T-cell (primary cell): ENCODE results near the gene DHCR24. TPM values are rescaled to one million over a fixed set of nuclear protein-coding genes. Genes with fewer than 3 reads are reported as not detected.

Experiments used
- ATAC-seq, 4 experiments: fragments of 200-7000 bp in 3 of 4; fragments of 150-1000 bp in 1 of 4; cut with Tn5 transposase; replicated peaks in 1 of 4; 1 replicate in 3 of 4; 2 replicates in 1 of 4; pipeline ENCODE4 v1.10.0; 2021; ENCODE audit warnings: moderate library complexity in 3 of 4, mild to moderate bottlenecking in 2 of 4, moderate number of reproducible peaks in 1 of 4
- CTCF ChIA-PET, 2 donors: fragments of 300-600 bp; sonication (Branson Sonifier 250); formaldehyde crosslinking; loops; one replicate each; lab custom pipeline; 2022; ENCODE audit warnings: antibody characterized with exemption in 2 of 2; lab: Charles Lee
- POLR2A ChIA-PET, 2 donors: fragments of 300-600 bp; sonication (Branson Sonifier 250); formaldehyde crosslinking; loops; one replicate each; lab custom pipeline; 2022; ENCODE audit warnings: antibody characterized with exemption in 2 of 2; lab: Charles Lee
- DNase-seq, 35 experiments: peaks; one replicate each; pipeline versions ENCODE4 v3.0.0 to v3.0.0-alpha.2; 2013 to 2023
- H3K27ac ChIP-seq: one replicate; pipeline ENCODE4 v1.5.1; 2013; ENCODE audit warnings: low read length
- H3K27me3 ChIP-seq, 2 experiments: replicated peaks in 1 of 2; 1 replicate in 1 of 2; 2 replicates in 1 of 2; pipeline versions ENCODE4 v1.6.1 to v1.7.0; 2013; ENCODE audit warnings: low read length in 1 of 2, mixed read lengths in 1 of 2; ENCODE audit not compliant: control insufficient read depth in 2 of 2, insufficient read depth in 2 of 2; ENCODE audit errors: extremely low read depth in 1 of 2
- H3K36me3 ChIP-seq, 2 donors: 1 replicate in 1 of 2; 2 replicates in 1 of 2; pipeline versions ENCODE4 v1.6.1 to v1.7.0; 2013; ENCODE audit warnings: low read length in 1 of 2; ENCODE audit not compliant: control insufficient read depth in 2 of 2, insufficient read depth in 1 of 2; ENCODE audit errors: extremely low read depth in 1 of 2
- H3K4me1 ChIP-seq, 2 experiments: 1 replicate in 1 of 2; 2 replicates in 1 of 2; pipeline versions ENCODE4 v1.6.1 to v1.7.0; 2013; ENCODE audit warnings: low read length in 2 of 2, mixed read lengths in 1 of 2; ENCODE audit not compliant: insufficient read depth in 2 of 2, control insufficient read depth in 1 of 2; ENCODE audit errors: extremely low read depth in 1 of 2
- H3K4me3 ChIP-seq, 2 donors: 1 replicate in 1 of 2; 2 replicates in 1 of 2; pipeline versions ENCODE4 v1.5.1 to v1.7.0; 2013; ENCODE audit warnings: mild to moderate bottlenecking in 2 of 2, low read length in 1 of 2, moderate library complexity in 1 of 2; ENCODE audit not compliant: control insufficient read depth in 1 of 2; ENCODE audit errors: extremely low read depth in 1 of 2
- H3K9me3 ChIP-seq: 2 replicates; pipeline ENCODE4 v1.7.0; 2013
- H3K27ac Mint-ChIP-seq, 2 donors: one replicate each; pipeline ENCODE4 v1.8.0; 2020 to 2021; ENCODE audit warnings: mild to moderate bottlenecking in 2 of 2, mixed read lengths in 2 of 2
- H3K27me3 Mint-ChIP-seq, 2 donors: one replicate each; pipeline ENCODE4 v1.8.0; 2021 to 2022; ENCODE audit warnings: mixed read lengths in 2 of 2
- H3K36me3 Mint-ChIP-seq: one replicate; pipeline ENCODE4 v1.8.0; 2021; ENCODE audit warnings: mixed read lengths
- H3K4me1 Mint-ChIP-seq, 3 donors: one replicate each; pipeline ENCODE4 v1.8.0; 2020 to 2022; ENCODE audit warnings: mixed read lengths in 3 of 3, mild to moderate bottlenecking in 1 of 3
- H3K4me3 Mint-ChIP-seq, 3 donors: one replicate each; pipeline ENCODE4 v1.8.0; 2020 to 2022; ENCODE audit warnings: mild to moderate bottlenecking in 3 of 3, mixed read lengths in 3 of 3, moderate library complexity in 3 of 3
- H3K9me3 Mint-ChIP-seq, 3 donors: one replicate each; pipeline ENCODE4 v1.8.0; 2020 to 2022; ENCODE audit warnings: mixed read lengths in 3 of 3
- WGBS: methylation state at CpG from one replicate; pipeline ENCODE4 v1.1.5; 2013; ENCODE audit warnings: missing lambda C conversion rate; ENCODE audit not compliant: insufficient coverage; 5-methylcytosine and 5-hydroxymethylcytosine counted together
- total RNA-seq, 35 experiments: library from RNA in 6 of 35; stranded (reverse) in 6 of 35; fragments of 120-200 nt in 1 of 35; gene quantifications; one replicate each; pipeline versions ENCODE4 v1.2.1 to v1.2.4 and lab custom pipeline; 2013 to 2026

The DHCR24 gene
- total RNA-seq, 5 donors from 2014 or later (not counting 1 experiment from before 2014, with no cell fraction given), result 4.5 to 19.9 (median 10.7) TPM

DNA sequence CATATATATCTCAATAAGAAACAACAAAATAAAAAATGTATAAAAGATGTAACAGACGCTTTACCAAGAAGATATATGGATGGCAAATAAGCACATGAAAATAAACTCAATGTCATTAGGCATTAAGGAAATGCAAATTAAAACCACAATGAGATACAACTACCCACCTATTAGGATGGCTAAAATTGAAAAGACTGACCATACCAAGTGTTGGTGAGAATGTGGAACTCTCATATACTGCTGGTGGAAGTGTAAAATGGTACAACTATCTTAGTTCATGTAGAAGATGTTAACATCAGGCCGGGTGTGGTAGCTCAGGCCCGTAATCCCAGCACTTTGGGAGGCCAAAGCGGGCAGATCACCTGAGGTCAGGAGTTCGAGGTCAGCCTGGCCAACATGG is 43.5 kb downstream of the DHCR24 start:
- DNase-seq, result no peak
- Mint-ChIP-seq H3K4me1 (no peaks in the 10 kb centered on the region), H3K27me3 (no peaks in the 10 kb centered on the region), H3K27ac (no peak overlapping the region), H3K36me3 (peaks cover 4% of the 10 kb centered on the region), H3K4me3 (no peak overlapping the region), H3K9me3 (peaks cover 0 to 4% (median 3%) of the 10 kb centered on the region in 3 donors)
- Histone ChIP-seq H3K27me3 (no peaks in the 10 kb centered on the region), H3K4me3 (no peak overlapping the region), H3K36me3 (no peaks in the 10 kb centered on the region), H3K4me1 (no peaks in the 10 kb centered on the region), H3K9me3 (no peaks in the 10 kb centered on the region), H3K27ac (no peak overlapping the region)
- ATAC-seq, result no peak
- POLR2A ChIA-PET, result no interaction called here
- CTCF ChIA-PET, result no interaction called here
- no CpG with 5 or more reads among the region's 5 CpGs for WGBS

DNA sequence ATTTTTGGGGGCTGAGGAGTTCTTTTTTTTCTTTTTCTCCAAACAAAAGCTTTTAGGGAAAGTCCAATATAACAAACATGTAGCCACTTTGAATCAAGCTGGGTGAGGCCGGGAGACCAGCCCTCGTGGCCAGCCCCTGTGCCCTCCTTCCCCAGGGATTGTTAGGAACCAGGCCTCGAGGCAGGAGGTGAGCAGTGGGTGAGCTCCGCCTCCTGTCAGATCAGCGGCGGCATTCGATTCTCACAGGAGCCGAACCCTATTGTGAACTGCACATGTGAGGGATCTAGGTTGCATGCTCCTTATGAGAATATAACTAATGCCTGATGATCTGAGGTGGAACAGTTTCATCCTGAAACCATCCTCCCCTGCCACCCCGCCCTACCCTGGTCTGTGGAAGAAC is 44.0 kb downstream of the DHCR24 start:
- no peak overlapping the region for H3K4me3 ChIP-seq
- H3K36me3 ChIP-seq, result no peaks in the 10 kb centered on the region
- Mint-ChIP-seq H3K4me1 (no peaks in the 10 kb centered on the region), H3K27ac (no peak overlapping the region), H3K36me3 (peaks cover 6% of the 10 kb centered on the region), H3K4me3 (no peak overlapping the region), H3K9me3 (peaks cover 0 to 4% (median 3%) of the 10 kb centered on the region in 3 donors), H3K27me3 (no peaks in the 10 kb centered on the region)
- CTCF ChIA-PET, result no interaction called here
- H3K27ac ChIP-seq, result no peak overlapping the region
- no peak for ATAC-seq
- POLR2A ChIA-PET, result no interaction called here
- H3K4me1 ChIP-seq, result no peaks in the 10 kb centered on the region
- no peaks in the 10 kb centered on the region for H3K9me3 ChIP-seq
- WGBS, result 86% methylated on average over 6 of the region's 9 CpGs
- no peaks in the 10 kb centered on the region for H3K27me3 ChIP-seq
- no peak for DNase-seq

DNA sequence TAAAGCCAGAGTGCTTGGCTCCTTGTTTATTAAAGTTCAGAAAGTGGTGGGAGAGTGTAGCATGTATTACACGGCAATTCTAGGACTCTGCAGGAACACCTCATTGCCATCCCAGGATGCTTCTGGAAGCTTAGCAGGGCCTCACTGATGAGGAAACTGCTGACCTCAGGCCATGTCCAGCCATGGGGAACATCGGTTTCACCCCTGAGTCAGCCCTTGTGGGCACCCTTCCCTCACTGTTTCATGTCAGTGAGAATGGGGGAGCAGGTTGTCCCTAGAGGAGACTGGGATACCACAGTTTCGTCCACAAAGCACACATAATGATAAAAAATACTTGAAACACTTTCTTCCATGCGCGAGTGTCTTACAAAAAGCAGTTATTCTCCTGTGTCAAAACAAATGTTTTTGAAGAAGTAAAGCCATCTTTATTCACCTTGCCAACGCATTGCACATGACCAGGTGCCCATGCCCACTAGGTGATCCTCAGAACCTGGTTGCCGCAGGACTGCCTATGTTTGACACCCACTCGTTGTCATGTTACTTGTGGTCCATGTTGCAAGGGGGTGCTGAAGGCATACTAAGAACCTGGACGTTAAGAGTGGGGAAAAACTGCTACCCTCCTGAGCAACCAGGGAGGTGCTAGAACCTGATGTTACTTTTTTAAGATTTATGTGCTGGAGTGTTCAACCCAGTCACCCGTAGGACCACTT is 44.6 kb downstream of the DHCR24 start:
- H3K4me1 Mint-ChIP-seq, result no peaks in the 10 kb centered on the region
- Histone ChIP-seq H3K27me3 (no peaks in the 10 kb centered on the region), H3K4me1 (no peaks in the 10 kb centered on the region), H3K9me3 (no peaks in the 10 kb centered on the region), H3K27ac (no peak overlapping the region), H3K4me3 (no peak overlapping the region), H3K36me3 (no peaks in the 10 kb centered on the region)
- H3K9me3 Mint-ChIP-seq, result no peaks in the 10 kb centered on the region
- ChIA-PET CTCF (interaction anchor here in 1 of 2 donors (0.6 kb wide), 1 partner anchor 1080 kb away, joined by 3 read pairs; no protein-coding TSS in a partner anchor), POLR2A (no interaction called here)
- ATAC-seq (no peak), DNase-seq (no peak)
- no peak overlapping the region for H3K4me3 Mint-ChIP-seq
- H3K36me3 Mint-ChIP-seq, result peaks cover 9% of the 10 kb centered on the region
- H3K27me3 Mint-ChIP-seq, result no peaks in the 10 kb centered on the region
- 100% methylated on average over 4 of the region's 10 CpGs for whole genome bisulfite sequencing
- no peak overlapping the region for H3K27ac Mint-ChIP-seq

DNA sequence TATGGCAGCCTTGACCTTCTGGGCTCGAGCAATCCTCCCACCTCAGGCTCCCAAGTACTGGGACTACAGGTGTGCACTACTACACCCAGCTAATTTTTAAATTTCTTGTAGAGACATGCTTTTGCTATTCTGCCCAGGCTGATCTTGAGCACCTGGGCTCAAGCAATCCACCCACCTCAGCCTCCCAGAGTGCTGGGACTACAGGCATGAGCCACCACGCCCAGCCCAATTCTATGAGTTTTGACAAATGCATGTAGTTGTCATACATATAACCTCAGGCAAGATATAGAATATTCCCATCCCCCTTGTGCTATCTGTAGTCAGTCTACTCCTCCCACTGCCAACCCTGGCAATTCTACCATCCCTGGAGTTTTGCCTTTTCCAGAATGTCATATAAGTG is 47.2 kb downstream of the DHCR24 start:
- ATAC-seq (no peak), DNase-seq (no peak)
- H3K27ac Mint-ChIP-seq, result no peak overlapping the region
- H3K4me1 ChIP-seq, result no peaks in the 10 kb centered on the region
- H3K4me3 Mint-ChIP-seq, result no peak overlapping the region
- ChIA-PET CTCF (no interaction called here), POLR2A (no interaction called here)
- peaks cover 9% of the 10 kb centered on the region for H3K36me3 Mint-ChIP-seq
- H3K4me3 ChIP-seq, result no peak overlapping the region
- no peaks in the 10 kb centered on the region for H3K9me3 Mint-ChIP-seq
- H3K27me3 ChIP-seq, result no peaks in the 10 kb centered on the region
- no peak overlapping the region for H3K27ac ChIP-seq
- H3K36me3 ChIP-seq, result no peaks in the 10 kb centered on the region
- no peaks in the 10 kb centered on the region for H3K9me3 ChIP-seq
- no peaks in the 10 kb centered on the region for H3K4me1 Mint-ChIP-seq
- 57% methylated on average over 1 of the region's 2 CpGs for WGBS
- peaks cover 0 to 2% of the 10 kb centered on the region in 2 donors for H3K27me3 Mint-ChIP-seq

DNA sequence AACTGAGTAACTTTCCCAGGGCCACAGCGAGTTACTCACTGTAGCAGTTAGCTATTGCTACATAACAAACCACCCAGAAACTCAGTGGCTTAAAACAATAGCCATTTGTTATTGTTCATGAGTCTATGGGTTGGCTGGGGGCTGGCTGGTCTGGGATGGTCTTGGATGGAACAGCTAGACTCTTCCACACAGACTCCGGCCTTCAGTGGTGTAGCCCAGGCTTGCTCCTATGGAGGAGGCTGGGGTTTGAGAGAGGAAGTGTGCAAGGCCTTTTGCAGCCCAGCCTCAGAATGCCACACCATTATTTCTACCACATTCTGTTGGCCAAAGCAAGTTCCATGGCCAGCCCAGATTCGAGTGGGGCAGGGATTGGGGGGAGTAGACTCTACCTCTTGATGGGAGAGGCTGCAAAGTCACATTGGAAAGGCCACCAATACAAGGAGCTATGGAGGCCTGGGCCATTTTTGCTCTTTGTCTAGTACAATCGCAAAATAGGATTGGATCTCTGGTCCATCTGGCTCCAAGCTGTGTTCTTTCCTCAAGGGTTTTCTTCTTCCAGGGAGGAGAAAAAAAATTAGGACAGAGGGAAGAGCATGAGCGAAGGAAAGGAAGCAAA is 48.3 kb downstream of the DHCR24 start:
- POLR2A ChIA-PET, result no interaction called here
- Histone ChIP-seq H3K9me3 (no peaks in the 10 kb centered on the region), H3K36me3 (no peaks in the 10 kb centered on the region), H3K4me1 (no peaks in the 10 kb centered on the region), H3K27ac (no peak overlapping the region), H3K27me3 (no peaks in the 10 kb centered on the region), H3K4me3 (no peak overlapping the region)
- ATAC-seq (no peak), DNase-seq (no peak)
- Mint-ChIP-seq H3K27me3 (peaks cover 0 to 2% of the 10 kb centered on the region in 2 donors), H3K4me3 (no peak overlapping the region), H3K36me3 (peaks cover 9% of the 10 kb centered on the region), H3K4me1 (no peaks in the 10 kb centered on the region), H3K27ac (no peak overlapping the region), H3K9me3 (no peaks in the 10 kb centered on the region)
- 76% methylated on average over 3 of the region's 5 CpGs for WGBS
- CTCF ChIA-PET, result no interaction called here

DNA sequence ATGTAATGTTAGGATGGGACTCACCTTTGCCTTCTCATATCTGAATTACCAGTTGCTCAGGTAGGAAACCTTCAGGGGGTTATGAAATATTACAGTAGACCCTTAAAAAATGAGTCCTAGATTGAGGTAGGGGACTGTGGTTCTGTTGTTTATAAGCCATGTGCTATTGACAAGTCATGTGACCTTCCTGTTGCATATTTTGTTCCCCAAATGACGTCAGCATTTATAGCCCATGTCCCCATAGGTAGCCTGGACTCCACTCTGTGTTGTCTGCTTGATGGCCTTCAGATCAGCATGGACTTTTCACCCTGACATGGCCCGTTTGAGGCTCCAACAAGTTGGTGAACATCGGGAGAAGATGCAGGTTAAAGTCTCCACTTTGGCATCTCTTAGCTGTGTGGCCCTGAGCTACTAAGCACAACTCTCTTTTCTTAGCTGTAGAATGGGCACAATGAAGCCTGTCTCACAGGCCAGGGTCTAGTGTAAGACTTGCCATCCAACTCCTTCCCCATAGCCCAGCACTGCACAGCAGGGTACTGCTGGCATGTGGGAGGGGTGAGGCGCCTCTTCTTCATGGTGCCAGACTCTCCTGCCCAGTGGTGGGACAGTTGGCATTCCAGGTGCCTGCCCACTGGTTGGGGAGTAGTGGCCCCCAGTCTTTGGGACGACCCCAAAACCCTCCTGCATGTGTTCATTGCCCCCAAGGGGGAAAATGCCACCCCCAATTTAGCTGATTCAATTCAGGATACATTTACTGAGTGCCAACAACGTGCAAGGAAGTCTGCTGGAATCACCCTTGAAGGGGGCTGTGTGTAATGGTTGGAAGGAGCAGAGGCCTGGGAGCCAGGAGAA is 49.8 kb downstream of the DHCR24 start:
- Histone ChIP-seq H3K36me3 (no peaks in the 10 kb centered on the region), H3K9me3 (no peaks in the 10 kb centered on the region), H3K4me3 (no peak overlapping the region), H3K27me3 (no peaks in the 10 kb centered on the region), H3K4me1 (no peaks in the 10 kb centered on the region), H3K27ac (no peak overlapping the region)
- peaks cover 9% of the 10 kb centered on the region for H3K36me3 Mint-ChIP-seq
- H3K4me3 Mint-ChIP-seq, result no peak overlapping the region
- no peaks in the 10 kb centered on the region for H3K4me1 Mint-ChIP-seq
- peaks cover 0 to 2% of the 10 kb centered on the region in 2 donors for H3K27me3 Mint-ChIP-seq
- CTCF ChIA-PET, result no interaction called here
- no peaks in the 10 kb centered on the region for H3K9me3 Mint-ChIP-seq
- POLR2A ChIA-PET, result no interaction called here
- no peak overlapping the region for H3K27ac Mint-ChIP-seq
- no peak for ATAC-seq
- WGBS, result 51% methylated on average over 4 of the region's 6 CpGs
- no peak for DNase-seq
